H9 (cell line): ENCODE data around the gene ZDHHC3. TPM values are rescaled to one million over a fixed set of nuclear protein-coding genes. Genes with fewer than 3 reads are reported as not detected.

Experiments
- DNase-seq: peaks from one replicate; pipeline ENCODE4 v3.0.0-alpha.2; 2017
- H2AFZ ChIP-seq: one replicate; pipeline ENCODE4 v1.6.1; 2013; ENCODE audit warnings: mild to moderate bottlenecking, low read length, control low read depth, moderate library complexity
- H2AK5ac ChIP-seq: 2 replicates; pipeline ENCODE4 v1.6.1; 2013; ENCODE audit warnings: low read length, control low read depth, mixed read lengths; ENCODE audit not compliant: insufficient read length
- H2BK120ac ChIP-seq: one replicate; pipeline ENCODE4 v1.6.1; 2013; ENCODE audit warnings: low read depth, mild to moderate bottlenecking, low read length, control low read depth, inconsistent platforms; ENCODE audit not compliant: poor library complexity, severe bottlenecking
- H2BK12ac ChIP-seq: 2 replicates; pipeline ENCODE4 v1.6.1; 2013; ENCODE audit warnings: low read length, control low read depth, mixed read lengths, low read depth; ENCODE audit not compliant: insufficient read length
- H2BK15ac ChIP-seq: 2 replicates; pipeline ENCODE4 v1.6.1; 2013; ENCODE audit warnings: low read depth, low read length, control low read depth
- H2BK20ac ChIP-seq: one replicate; pipeline ENCODE4 v1.6.1; 2013; ENCODE audit warnings: low read depth, mild to moderate bottlenecking, low read length, control low read depth, inconsistent platforms; ENCODE audit not compliant: poor library complexity, severe bottlenecking
- H2BK5ac ChIP-seq: 2 replicates; pipeline ENCODE4 v1.6.1; 2013; ENCODE audit warnings: low read length, control low read depth, mixed read lengths; ENCODE audit not compliant: insufficient read length
- H3K14ac ChIP-seq: 2 replicates; pipeline ENCODE4 v1.6.1; 2013; ENCODE audit warnings: low read length, control low read depth; ENCODE audit not compliant: insufficient read depth
- H3K18ac ChIP-seq: 2 replicates; pipeline ENCODE4 v1.6.1; 2013; ENCODE audit warnings: low read depth, mild to moderate bottlenecking, mixed read lengths, low read length, control low read depth; ENCODE audit not compliant: insufficient read length
- H3K23ac ChIP-seq: 2 replicates; pipeline ENCODE4 v1.6.1; 2013; ENCODE audit warnings: low read length, control low read depth, mixed read lengths, low read depth; ENCODE audit not compliant: insufficient read length
- H3K23me2 ChIP-seq: 2 replicates; pipeline ENCODE4 v1.6.1; 2013; ENCODE audit warnings: low read depth, mild to moderate bottlenecking, mixed read lengths, low read length, control low read depth; ENCODE audit not compliant: insufficient read length, poor library complexity, severe bottlenecking
- H3K27ac ChIP-seq: 2 replicates; pipeline ENCODE4 v1.5.1; 2013; ENCODE audit warnings: low read length, control low read depth, mixed read lengths, low read depth; ENCODE audit not compliant: insufficient read length
- H3K27me3 ChIP-seq: 2 replicates; pipeline ENCODE4 v1.6.1; 2013; ENCODE audit warnings: low read length, control low read depth, inconsistent platforms; ENCODE audit not compliant: insufficient read depth
- H3K4ac ChIP-seq: 2 replicates; pipeline ENCODE4 v1.6.1; 2013; ENCODE audit warnings: low read depth, mild to moderate bottlenecking, control low read depth, inconsistent platforms, low read length, moderate library complexity
- H3K4me1 ChIP-seq: 2 replicates; pipeline ENCODE4 v1.6.1; 2013; ENCODE audit warnings: low read length, control low read depth, inconsistent platforms; ENCODE audit not compliant: insufficient read depth
- H3K4me2 ChIP-seq: 2 replicates; pipeline ENCODE4 v1.6.1; 2013; ENCODE audit warnings: low read length, control low read depth, mixed read lengths; ENCODE audit not compliant: insufficient read length, insufficient read depth
- H3K56ac ChIP-seq: 2 replicates; pipeline ENCODE4 v1.6.1; 2013; ENCODE audit warnings: low read depth, mild to moderate bottlenecking, mixed read lengths, low read length, control low read depth; ENCODE audit not compliant: insufficient read length
- H3K79me1 ChIP-seq: 2 replicates; pipeline ENCODE4 v1.6.1; 2013; ENCODE audit warnings: low read depth, mild to moderate bottlenecking, moderate library complexity, low read length, control low read depth, inconsistent platforms; ENCODE audit not compliant: insufficient read depth, poor library complexity, severe bottlenecking
- H3K79me2 ChIP-seq: 2 replicates; pipeline ENCODE4 v1.6.1; 2013; ENCODE audit warnings: low read length, control low read depth, inconsistent platforms; ENCODE audit not compliant: insufficient read depth
- H3K9ac ChIP-seq: 2 replicates; pipeline ENCODE4 v1.6.1; 2013; ENCODE audit warnings: low read length, control low read depth, mixed read lengths; ENCODE audit not compliant: insufficient read length; ENCODE audit errors: extremely low read depth
- H3K9me3 ChIP-seq: one replicate; pipeline ENCODE4 v1.6.1; 2013; ENCODE audit warnings: low read depth, low read length, inconsistent platforms; ENCODE audit not compliant: control insufficient read depth
- H3T11ph ChIP-seq: one replicate; pipeline ENCODE4 v1.6.1; 2013; ENCODE audit warnings: mild to moderate bottlenecking, low read length, control low read depth, inconsistent platforms
- H4K20me1 ChIP-seq: one replicate; pipeline ENCODE4 v1.6.1; 2013; ENCODE audit not compliant: control insufficient read depth, insufficient read length, insufficient read depth
- H4K5ac ChIP-seq: 2 replicates; pipeline ENCODE4 v1.6.1; 2013; ENCODE audit warnings: low read depth, mild to moderate bottlenecking, mixed read lengths, low read length, control low read depth; ENCODE audit not compliant: insufficient read length
- H4K8ac ChIP-seq: replicated peaks from 2 replicates; pipeline ENCODE4 v1.6.1; 2013; ENCODE audit warnings: low read length, control low read depth, mixed read lengths, low read depth; ENCODE audit not compliant: insufficient read length
- H4K91ac ChIP-seq: 2 replicates; pipeline ENCODE4 v1.6.1; 2013; ENCODE audit warnings: low read depth, mild to moderate bottlenecking, moderate library complexity, mixed read lengths, low read length, control low read depth; ENCODE audit not compliant: insufficient read length
- H3K27ac Mint-ChIP-seq, 3 experiments: 2 replicates in 2 of 3; 3 replicates in 1 of 3; pipeline ENCODE4 v1.8.0; 2020 to 2021; ENCODE audit warnings: mixed read lengths in 3 of 3, mild to moderate bottlenecking in 1 of 3, moderate library complexity in 1 of 3
- H3K27me3 Mint-ChIP-seq: 2 replicates; pipeline ENCODE4 v1.8.0; 2021; ENCODE audit warnings: low read depth, mild to moderate bottlenecking, moderate library complexity, mixed read lengths
- H3K36me3 Mint-ChIP-seq, 3 experiments: 2 replicates in 2 of 3; 3 replicates in 1 of 3; pipeline ENCODE4 v1.8.0; 2020 to 2021; ENCODE audit warnings: low read depth in 3 of 3, mixed read lengths in 3 of 3; ENCODE audit not compliant: insufficient read depth in 1 of 3
- H3K4me1 Mint-ChIP-seq, 2 experiments: 2 replicates each; pipeline ENCODE4 v1.8.0; 2020; ENCODE audit warnings: mixed read lengths in 2 of 2
- H3K4me3 Mint-ChIP-seq, 2 experiments: 2 replicates in 1 of 2; 3 replicates in 1 of 2; pipeline ENCODE4 v1.8.0; 2020 to 2021; ENCODE audit warnings: mild to moderate bottlenecking in 2 of 2, mixed read lengths in 2 of 2, moderate library complexity in 1 of 2
- H3K9me3 Mint-ChIP-seq, 2 experiments: 2 replicates in 1 of 2; 3 replicates in 1 of 2; pipeline ENCODE4 v1.8.0; 2020; ENCODE audit warnings: mild to moderate bottlenecking in 2 of 2, mixed read lengths in 2 of 2, moderate library complexity in 1 of 2
- CTCF ChIP-seq: fragments of 200-600 bp; sonication (generic); conservative IDR thresholded peaks from 3 replicates; pipeline ENCODE4 v1.8.0; 2021; ENCODE audit warnings: antibody characterized with exemption, mild to moderate bottlenecking
- WGBS: extraction: QIAGEN DNeasy Blood & Tissue Kit; methylation state at CpG from one replicate; pipeline ENCODE4 v1.1.7; 2013; ENCODE audit warnings: missing lambda C conversion rate, low lambda C conversion rate, mixed read lengths; ENCODE audit not compliant: insufficient read length; ENCODE audit errors: extremely low coverage; 5-methylcytosine and 5-hydroxymethylcytosine counted together
- total RNA-seq: library from RNA; stranded (reverse); gene quantifications from 2 replicates; pipeline ENCODE4 v1.2.1, GENCODE V29; 2021

The ZDHHC3 gene
- total RNA-seq, 1 experiment from 2014 or later, result 71.3 TPM

GRCh38 chr3:44927371-44927770, 48.6 kb downstream of the ZDHHC3 start:
- DNase-seq, result no peak
- H3K4ac ChIP-seq, result no peak overlapping the region
- WGBS, result no CpG with 5 or more reads among the region's 7 CpGs
- H2BK15ac ChIP-seq, result no peak overlapping the region
- no peaks in the 10 kb centered on the region for H3K79me1 ChIP-seq
- no peak overlapping the region for H3K23ac ChIP-seq
- H4K8ac ChIP-seq, result no peak overlapping the region
- no peak overlapping the region for H3K18ac ChIP-seq
- H3K79me2 ChIP-seq, result no peaks in the 10 kb centered on the region
- no peak overlapping the region for H3K9ac ChIP-seq
- no peak overlapping the region for H2BK120ac ChIP-seq
- no peaks in the 10 kb centered on the region for H3K4me1 ChIP-seq
- H3T11ph ChIP-seq, result no peak overlapping the region
- H4K91ac ChIP-seq, result no peak overlapping the region
- H3K4me3 Mint-ChIP-seq, result no peak overlapping the region
- no peak overlapping the region for H3K14ac ChIP-seq
- no peak overlapping the region for H3K27ac ChIP-seq
- H3K27me3 Mint-ChIP-seq, result no peaks in the 10 kb centered on the region
- no peak overlapping the region for H3K4me2 ChIP-seq
- H3K56ac ChIP-seq, result no peak overlapping the region
- H3K23me2 ChIP-seq, result no peaks in the 10 kb centered on the region
- no peak overlapping the region for H2AK5ac ChIP-seq
- no peak overlapping the region for H4K5ac ChIP-seq
- H3K27ac Mint-ChIP-seq, result peak overlapping the region in 1 of 3 experiments; percentile 47; a peak in 1 of 7 replicates
- no peak overlapping the region for H2AFZ ChIP-seq
- H2BK12ac ChIP-seq, result no peak overlapping the region
- H2BK5ac ChIP-seq, result no peak overlapping the region
- no peaks in the 10 kb centered on the region for H3K9me3 ChIP-seq
- no peaks in the 10 kb centered on the region for H3K9me3 Mint-ChIP-seq
- no peaks in the 10 kb centered on the region for H3K27me3 ChIP-seq
- no peak overlapping the region for H2BK20ac ChIP-seq
- TF ChIP-seq CTCF, result 0 out of 3 replicates have a peak, but pooled peaks have one; percentile 20
- H3K36me3 Mint-ChIP-seq, result peaks cover 20 to 47% (median 46%) of the 10 kb centered on the region in 3 experiments; a peak in 6 of 7 replicates
- H3K4me1 Mint-ChIP-seq, result peaks cover 6% of the 10 kb centered on the region in 2 experiments
- H4K20me1 ChIP-seq, result no peaks in the 10 kb centered on the region
